OCI-LY3 (cell line): ENCODE measurements around the gene HCK.
"Not testable (repeated sequence)": the region's sequence is repeated elsewhere in the genome, so short reads cannot be mapped to it uniquely, and the experiment has no call there.

ENCODE experiments used
- CTCF ChIP-seq: fragments of 200-600, 300-600 bp; sonication (generic); IDR thresholded peaks from 2 replicates; pipeline ENCODE4 v1.5.1; 2014; ENCODE audit warnings: antibody characterized with exemption, low read length, low read depth
- EZH2phosphoT487 ChIP-seq: fragments of 200-600 bp; shearing (Covaris generic); IDR thresholded peaks from 2 replicates; pipeline ENCODE4 v1.6.1; 2018; ENCODE audit warnings: antibody characterized with exemption, mixed run types, low read depth

GRCh38 chr20:32116796-32117195, 64.8 kb downstream of the HCK start:
- TF ChIP-seq CTCF, EZH2phosphoT487: not testable (repeated sequence)
